ENCODE results near the gene PBX2. TPM values are rescaled to one million over a fixed set of nuclear protein-coding genes. Genes with fewer than 3 reads are reported as not detected.

PBX2 gene
- total RNA-seq, 1 experiment from 2014 or later, result 130 TPM

- ChIA-PET CTCF (interaction anchor here (0.5 to 3.3 kb wide), 21 partner anchors 8 to 650 kb away, joined by 3 to 20 read pairs (median 5); partner anchors contain the start of genes ATF6B, EGFL8, GPSM3 and PBX2), POLR2A (interaction anchor here (1.0 to 1.8 kb wide), 4 partner anchors 11 to 26 kb away, joined by 3 to 7 read pairs (median 4); partner anchors contain the start of gene ATF6B)
- ATAC-seq, result peak; percentile 54
- Mint-ChIP-seq H3K36me3 (peaks cover 26% of the 10 kb centered on the region), H3K4me1 (peaks cover 35% of the 10 kb centered on the region), H3K27ac (peak within 1 kb of the TSS; percentile 99), H3K9me3 (no peaks in the 10 kb centered on the region), H3K4me3 (peak within 1 kb of the TSS; percentile 100), H3K27me3 (ENCODE audit: low read depth) (peaks cover 39% of the 10 kb centered on the region)
- DNase-seq (ENCODE audit: low spot score), result peak; percentile 89
- TF ChIP-seq PRRX2 (CRISPR knock-in tag; IDR thresholded peaks at IDR 0.05), result no peak
- TF ChIP-seq ATF3 (CRISPR knock-in tag; conservative IDR thresholded peaks at IDR 0.05), result no peak
- no peak for TF ChIP-seq ZNF219 (CRISPR knock-in tag; IDR thresholded peaks at IDR 0.05; ENCODE audit: borderline replicate concordance)
- no peak for TF ChIP-seq KAT7 (CRISPR knock-in tag; IDR thresholded peaks at IDR 0.05; ENCODE audit: borderline replicate concordance)
- no peak for TF ChIP-seq ESRRA (CRISPR knock-in tag; IDR thresholded peaks at IDR 0.05; ENCODE audit: borderline replicate concordance)
- no peak for TF ChIP-seq E2F4 (CRISPR knock-in tag; IDR thresholded peaks at IDR 0.05; ENCODE audit: borderline replicate concordance, low read depth)
- no peak for TF ChIP-seq NR2C2 (CRISPR knock-in tag; IDR thresholded peaks at IDR 0.05)
- TF ChIP-seq ZNF671 (CRISPR knock-in tag; IDR thresholded peaks at IDR 0.05), result no peak
- no peak for TF ChIP-seq ZNF232 (CRISPR knock-in tag; IDR thresholded peaks at IDR 0.05)
- TF ChIP-seq, protein P1, sequence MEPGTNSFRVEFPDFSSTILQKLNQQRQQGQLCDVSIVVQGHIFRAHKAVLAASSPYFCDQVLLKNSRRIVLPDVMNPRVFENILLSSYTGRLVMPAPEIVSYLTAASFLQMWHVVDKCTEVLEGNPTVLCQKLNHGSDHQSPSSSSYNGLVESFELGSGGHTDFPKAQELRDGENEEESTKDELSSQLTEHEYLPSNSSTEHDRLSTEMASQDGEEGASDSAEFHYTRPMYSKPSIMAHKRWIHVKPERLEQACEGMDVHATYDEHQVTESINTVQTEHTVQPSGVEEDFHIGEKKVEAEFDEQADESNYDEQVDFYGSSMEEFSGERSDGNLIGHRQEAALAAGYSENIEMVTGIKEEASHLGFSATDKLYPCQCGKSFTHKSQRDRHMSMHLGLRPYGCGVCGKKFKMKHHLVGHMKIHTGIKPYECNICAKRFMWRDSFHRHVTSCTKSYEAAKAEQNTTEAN (CRISPR knock-in tag; IDR thresholded peaks at IDR 0.05), result no peak
- peak; percentile 67; the same call in 1 of the 2 replicates for TF ChIP-seq FOXK1 (CRISPR knock-in tag; IDR thresholded peaks at IDR 0.05)
- no peak for TF ChIP-seq IRF1 (CRISPR knock-in tag; IDR thresholded peaks at IDR 0.05)
- TF ChIP-seq, protein P2, sequence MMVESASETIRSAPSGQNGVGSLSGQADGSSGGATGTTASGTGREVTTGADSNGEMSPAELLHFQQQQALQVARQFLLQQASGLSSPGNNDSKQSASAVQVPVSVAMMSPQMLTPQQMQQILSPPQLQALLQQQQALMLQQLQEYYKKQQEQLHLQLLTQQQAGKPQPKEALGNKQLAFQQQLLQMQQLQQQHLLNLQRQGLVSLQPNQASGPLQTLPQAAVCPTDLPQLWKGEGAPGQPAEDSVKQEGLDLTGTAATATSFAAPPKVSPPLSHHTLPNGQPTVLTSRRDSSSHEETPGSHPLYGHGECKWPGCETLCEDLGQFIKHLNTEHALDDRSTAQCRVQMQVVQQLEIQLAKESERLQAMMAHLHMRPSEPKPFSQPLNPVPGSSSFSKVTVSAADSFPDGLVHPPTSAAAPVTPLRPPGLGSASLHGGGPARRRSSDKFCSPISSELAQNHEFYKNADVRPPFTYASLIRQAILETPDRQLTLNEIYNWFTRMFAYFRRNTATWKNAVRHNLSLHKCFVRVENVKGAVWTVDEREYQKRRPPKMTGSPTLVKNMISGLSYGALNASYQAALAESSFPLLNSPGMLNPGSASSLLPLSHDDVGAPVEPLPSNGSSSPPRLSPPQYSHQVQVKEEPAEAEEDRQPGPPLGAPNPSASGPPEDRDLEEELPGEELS (CRISPR knock-in tag; IDR thresholded peaks at IDR 0.05), result 0 out of 2 replicates have a peak, but pooled peaks have one; percentile 37
- no peak for TF ChIP-seq GTF2I (CRISPR knock-in tag; conservative IDR thresholded peaks at IDR 0.05)
- no peak for TF ChIP-seq JUN (CRISPR knock-in tag; IDR thresholded peaks at IDR 0.05)
- no peak for TF ChIP-seq MXD4 (CRISPR knock-in tag; IDR thresholded peaks at IDR 0.05; ENCODE audit: borderline replicate concordance)
- no peak for TF ChIP-seq SOX15 (CRISPR knock-in tag; IDR thresholded peaks at IDR 0.05)
- no peak for TF ChIP-seq ZNF532 (CRISPR knock-in tag; IDR thresholded peaks at IDR 0.05; ENCODE audit: borderline replicate concordance)
- no peak for TF ChIP-seq NFE2L1 (CRISPR knock-in tag; IDR thresholded peaks at IDR 0.05)
- TF ChIP-seq TCF7 (CRISPR knock-in tag; IDR thresholded peaks at IDR 0.05; ENCODE audit: low read depth), result no peak
- 0 out of 2 replicates have a peak, but pooled peaks have one; percentile 10 for TF ChIP-seq MYBL2 (CRISPR knock-in tag; IDR thresholded peaks at IDR 0.05)
- TF ChIP-seq E2F1 (CRISPR knock-in tag; IDR thresholded peaks at IDR 0.05), result no peak
- TF ChIP-seq CTCF (IDR thresholded peaks at IDR 0.05), result no peak
- no peak for TF ChIP-seq NR3C1 (CRISPR knock-in tag; conservative IDR thresholded peaks at IDR 0.05; ENCODE audit: low read depth)
Measured at GRCh38 chr6:32153564-32154513, 36.2 kb downstream of the PBX2 start, which contains the start of gene PPT2. Gene PPT2, plus strand, starts transcription at chr6:32154141. Its CDS starts 454 bp downstream, at chr6:32154595.
